VCaP (cell line): Measurements from ENCODE around the gene ADISSP.

Experiments used
- H3K27ac ChIP-seq: fragments of 450-650 bp; 2 replicates; pipeline ENCODE4 v1.5.1; 2017
- TF ChIP-seq, protein P1 (sequence below): fragments of 450-650 bp; conservative IDR thresholded peaks from 2 replicates; pipeline ENCODE4 v1.5.1; 2017; ENCODE audit warnings: mild to moderate bottlenecking, moderate library complexity

ADISSP gene

DNA sequence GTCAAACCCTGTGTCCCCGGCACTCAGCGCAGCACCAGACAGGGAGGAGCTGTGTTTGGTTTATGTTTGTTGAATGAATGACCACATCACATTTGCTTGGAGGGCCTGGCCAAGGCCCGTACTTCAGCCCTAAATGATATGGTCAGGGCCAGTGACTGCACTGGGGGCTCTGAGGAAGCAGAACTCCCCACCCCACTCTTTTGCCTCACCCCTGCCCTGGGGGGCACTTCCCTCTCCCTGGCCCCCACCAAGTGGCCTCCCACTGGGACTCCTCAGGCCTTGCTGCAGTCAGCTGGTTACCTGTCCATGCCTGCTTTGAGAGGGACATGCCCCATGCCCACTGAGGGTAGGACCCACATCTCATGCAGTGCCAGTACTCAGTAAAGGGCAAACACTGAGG, 2.9 kb downstream of the ADISSP start:
- H3K27ac ChIP-seq, result no peak overlapping the region
- TF ChIP-seq, protein P1, sequence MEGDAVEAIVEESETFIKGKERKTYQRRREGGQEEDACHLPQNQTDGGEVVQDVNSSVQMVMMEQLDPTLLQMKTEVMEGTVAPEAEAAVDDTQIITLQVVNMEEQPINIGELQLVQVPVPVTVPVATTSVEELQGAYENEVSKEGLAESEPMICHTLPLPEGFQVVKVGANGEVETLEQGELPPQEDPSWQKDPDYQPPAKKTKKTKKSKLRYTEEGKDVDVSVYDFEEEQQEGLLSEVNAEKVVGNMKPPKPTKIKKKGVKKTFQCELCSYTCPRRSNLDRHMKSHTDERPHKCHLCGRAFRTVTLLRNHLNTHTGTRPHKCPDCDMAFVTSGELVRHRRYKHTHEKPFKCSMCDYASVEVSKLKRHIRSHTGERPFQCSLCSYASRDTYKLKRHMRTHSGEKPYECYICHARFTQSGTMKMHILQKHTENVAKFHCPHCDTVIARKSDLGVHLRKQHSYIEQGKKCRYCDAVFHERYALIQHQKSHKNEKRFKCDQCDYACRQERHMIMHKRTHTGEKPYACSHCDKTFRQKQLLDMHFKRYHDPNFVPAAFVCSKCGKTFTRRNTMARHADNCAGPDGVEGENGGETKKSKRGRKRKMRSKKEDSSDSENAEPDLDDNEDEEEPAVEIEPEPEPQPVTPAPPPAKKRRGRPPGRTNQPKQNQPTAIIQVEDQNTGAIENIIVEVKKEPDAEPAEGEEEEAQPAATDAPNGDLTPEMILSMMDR, result no peak

DNA sequence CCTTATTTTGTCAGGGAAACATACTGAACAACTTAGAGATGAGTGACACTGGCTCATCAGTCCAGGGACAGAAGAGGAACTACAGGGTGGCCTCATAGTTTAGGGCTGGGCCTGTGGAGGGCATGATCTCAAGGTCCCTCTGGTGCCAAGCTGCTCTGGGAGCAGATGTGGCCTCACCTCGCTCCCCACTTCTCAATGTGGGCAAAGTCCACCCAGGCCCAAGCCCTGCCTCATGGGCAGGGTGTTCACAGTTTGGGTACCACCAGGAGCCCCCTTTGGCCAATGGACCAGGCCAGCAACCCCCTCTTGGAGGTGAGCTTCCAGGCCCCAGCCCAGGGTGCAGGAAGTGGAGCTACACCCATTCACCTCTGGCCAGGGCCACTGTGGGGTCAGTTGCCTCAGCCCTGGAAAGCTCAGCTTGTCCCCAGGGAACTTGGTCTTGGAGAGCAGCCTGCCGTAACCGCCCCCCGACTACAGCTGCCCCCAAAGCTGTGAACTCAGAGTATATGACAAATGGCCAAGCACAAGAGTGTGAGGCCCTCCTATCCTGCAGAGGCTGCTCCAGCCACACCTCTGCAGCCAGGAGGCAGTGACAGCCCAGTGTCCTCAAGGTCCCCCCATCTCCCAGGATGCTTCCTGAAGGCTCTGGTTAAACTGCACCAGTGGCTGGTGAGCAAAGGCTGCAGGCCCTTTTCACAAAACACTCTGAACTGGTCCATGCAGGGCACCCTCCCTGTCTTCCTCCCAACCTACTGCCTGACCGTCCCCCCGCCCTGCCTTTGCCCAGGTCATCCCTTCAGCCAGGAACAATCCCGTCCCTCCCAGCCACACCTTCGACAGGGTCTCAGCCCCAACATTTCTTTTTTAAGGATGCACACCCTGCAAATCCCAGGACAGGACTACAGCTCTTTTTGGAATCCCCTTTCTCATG, 3.6 kb downstream of the ADISSP start:
- TF ChIP-seq, protein P1, result no peak
- no peak overlapping the region for H3K27ac ChIP-seq

DNA sequence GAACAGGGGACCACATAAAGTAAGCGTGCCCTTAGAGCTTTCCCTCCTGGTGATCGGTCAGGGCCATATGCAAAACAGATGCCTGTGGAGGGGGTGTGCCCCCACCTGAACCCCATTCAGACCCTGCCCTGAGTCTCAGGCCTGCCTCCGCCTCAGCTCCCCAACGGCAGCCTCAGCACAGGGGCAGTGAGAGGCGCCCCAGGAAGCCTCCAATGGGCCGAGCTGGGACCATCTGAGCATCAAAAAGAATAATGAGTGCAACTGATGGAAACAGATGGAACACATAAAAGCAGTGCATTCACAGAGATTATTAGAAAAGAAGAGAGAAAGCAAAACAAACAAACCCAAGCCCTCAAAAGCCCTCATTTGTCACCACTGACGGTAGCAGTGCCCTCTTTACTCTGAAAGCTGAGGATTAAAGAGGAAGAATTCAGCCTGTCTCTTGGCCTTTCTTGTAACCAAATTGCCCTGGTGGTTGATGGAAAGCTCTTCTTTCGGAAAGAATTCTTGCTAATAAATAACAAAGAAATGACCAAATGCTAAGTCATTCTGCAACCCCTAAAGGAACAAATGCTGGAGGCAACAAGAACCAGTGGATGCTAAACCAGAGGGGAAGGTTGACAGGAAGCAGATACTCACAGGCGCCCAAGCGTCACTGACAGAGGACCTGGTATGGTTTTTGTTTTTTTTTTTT, 6.8 kb downstream of the ADISSP start:
- no peak overlapping the region for H3K27ac ChIP-seq
- TF ChIP-seq, protein P1, result no peak

DNA sequence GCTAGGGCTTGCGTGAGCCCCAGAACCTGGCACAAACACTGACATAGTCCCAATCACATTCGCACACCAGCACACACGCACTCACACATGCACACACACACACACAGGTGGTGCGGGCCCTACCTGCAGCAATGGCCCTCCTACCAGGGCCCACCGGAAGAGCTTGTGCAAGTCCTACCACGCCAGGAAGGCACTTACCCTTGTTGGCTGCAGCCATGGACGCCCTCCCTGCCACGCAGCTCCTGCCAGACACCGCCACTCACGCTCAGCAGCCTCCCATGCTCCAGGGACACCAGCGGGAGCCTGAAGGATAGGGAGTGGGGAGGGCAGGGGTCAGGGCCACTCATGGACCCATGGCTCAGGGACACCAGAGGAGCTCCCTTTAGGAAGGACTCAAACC, 7.7 kb downstream of the ADISSP start:
- no peak overlapping the region for H3K27ac ChIP-seq
- TF ChIP-seq, protein P1, result no peak

DNA sequence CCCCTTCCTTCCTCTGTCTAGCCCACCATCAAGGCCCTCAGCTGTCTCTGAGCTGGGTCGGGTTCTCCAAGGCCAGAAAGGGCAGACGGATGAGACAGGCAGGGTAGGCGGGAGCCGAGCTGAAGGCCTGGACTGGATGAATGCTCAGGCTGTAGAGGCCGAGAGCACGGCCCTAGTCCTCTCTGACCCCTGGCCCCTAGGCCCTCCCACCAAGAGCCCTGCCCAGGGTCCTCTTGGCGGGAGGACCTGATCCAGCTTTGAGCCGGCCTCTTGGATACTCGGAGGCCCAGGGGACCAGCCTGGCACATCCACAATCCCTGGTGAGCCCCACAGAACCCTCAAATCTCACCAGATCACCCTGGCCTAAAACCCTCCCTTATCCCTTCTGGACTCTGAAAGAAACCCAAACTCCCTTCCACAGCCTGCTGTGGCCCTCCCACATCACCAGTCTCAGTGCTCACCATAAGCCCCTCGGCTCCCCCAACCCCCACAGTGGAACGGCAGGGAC, 8.2 kb downstream of the ADISSP start:
- no peak overlapping the region for H3K27ac ChIP-seq
- TF ChIP-seq, protein P1, result no peak

DNA sequence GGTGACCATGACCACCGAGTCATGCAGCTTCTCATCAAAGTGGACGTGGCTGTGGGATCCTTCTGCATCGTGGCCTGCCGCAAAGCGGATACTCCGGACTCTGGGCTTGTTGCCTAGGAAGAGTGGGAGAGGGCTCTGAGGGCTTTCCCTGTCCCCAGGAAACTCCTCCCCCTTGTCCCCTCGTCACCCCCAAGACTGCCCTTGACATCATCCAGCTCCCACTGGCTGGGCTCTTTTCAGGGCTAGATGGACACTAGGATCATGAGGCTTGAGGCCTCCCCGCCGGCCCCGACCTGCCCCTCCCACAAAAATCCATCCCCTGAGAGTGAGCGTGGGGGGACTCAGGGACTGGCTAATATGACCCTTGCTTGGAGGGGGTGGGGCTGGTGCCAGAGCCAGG, 9.0 kb downstream of the ADISSP start:
- TF ChIP-seq, protein P1, result no peak
- no peak overlapping the region for H3K27ac ChIP-seq

DNA sequence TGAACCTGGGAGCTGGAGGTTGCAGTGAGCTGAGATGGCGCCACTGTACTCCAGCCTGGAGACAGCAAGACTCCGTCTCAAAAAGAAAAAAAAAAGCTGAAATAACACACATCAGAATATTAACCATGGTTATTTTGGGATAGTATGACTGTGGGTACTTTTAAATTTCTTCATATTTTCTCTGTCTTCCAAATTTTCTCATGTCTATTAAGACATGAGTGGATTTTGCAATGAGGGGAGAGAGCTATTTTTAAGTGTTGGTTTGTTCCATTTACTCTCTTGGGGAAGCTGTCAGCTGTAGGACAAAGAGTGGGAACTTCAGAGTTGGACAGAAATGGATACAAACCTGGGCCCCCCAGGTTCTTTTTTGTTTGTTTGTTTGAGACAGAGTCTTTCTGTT, 10.3 kb downstream of the ADISSP start:
- TF ChIP-seq, protein P1, result no peak
- no peak overlapping the region for H3K27ac ChIP-seq
